Upper lobe of right lung (tissue), 1 donor: ENCODE results near the gene TMEM117. TPM values are rescaled to one million over a fixed set of nuclear protein-coding genes. Genes with fewer than 3 reads are reported as not detected.

Experiments
- ATAC-seq: fragments of 200-7000 bp; cut with Tn5 transposase; one replicate; pipeline ENCODE4 v1.9.1; 2020; ENCODE audit warnings: mild to moderate bottlenecking, moderate library complexity
- DNase-seq: peaks from one replicate; pipeline ENCODE4 v3.0.0-alpha.2; 2020
- H3K27ac ChIP-seq: fragments of 200-600 bp; one replicate; pipeline ENCODE4 v1.8.0; 2022
- H3K27me3 ChIP-seq: fragments of 200-600 bp; one replicate; pipeline ENCODE4 v1.8.0; 2022; ENCODE audit warnings: mild to moderate bottlenecking
- H3K36me3 ChIP-seq: fragments of 200-600 bp; one replicate; pipeline ENCODE4 v1.8.0; 2022
- H3K4me1 ChIP-seq: fragments of 200-600 bp; one replicate; pipeline ENCODE4 v1.8.0; 2022
- H3K4me3 ChIP-seq: fragments of 200-600 bp; one replicate; pipeline ENCODE4 v1.8.0; 2022; ENCODE audit warnings: mild to moderate bottlenecking
- H3K9me3 ChIP-seq: fragments of 200-600 bp; one replicate; pipeline ENCODE4 v1.8.0; 2022
- intact Hi-C: fragments of 100-400 bp; cut with DNase I; formaldehyde crosslinking; loops from one replicate; pipeline ENCODE4 v1.11.0; 2022
- total RNA-seq: library from RNA; stranded (reverse); fragmentation: NEBNext Ultra II Directional; extraction: Animal tissue kit (Norgen Biotek cat#: 25700); gene quantifications from one replicate; pipeline ENCODE4 v1.2.1, GENCODE V29; 2021
- TF ChIP-seq, protein P1 (sequence below): fragments of 200-600 bp; IDR thresholded peaks from one replicate; pipeline ENCODE4 v1.8.0; 2022; ENCODE audit warnings: antibody characterized with exemption
- donor health status: DM: no; HTN: yes; CAD: no; lungs with severe emphysema.

The TMEM117 gene
- total RNA-seq, 1 donor from 2014 or later, result 4.6 TPM

GRCh38 chr12:43951286-43951685, 115.4 kb downstream of the TMEM117 start:
- ATAC-seq (no peak), DNase-seq (no peak)
- Histone ChIP-seq H3K4me3 (no peak overlapping the region), H3K9me3 (no peaks in the 10 kb centered on the region), H3K4me1 (no peaks in the 10 kb centered on the region), H3K27me3 (no peaks in the 10 kb centered on the region), H3K27ac (no peak overlapping the region), H3K36me3 (no peaks in the 10 kb centered on the region)
- TF ChIP-seq, protein P1, sequence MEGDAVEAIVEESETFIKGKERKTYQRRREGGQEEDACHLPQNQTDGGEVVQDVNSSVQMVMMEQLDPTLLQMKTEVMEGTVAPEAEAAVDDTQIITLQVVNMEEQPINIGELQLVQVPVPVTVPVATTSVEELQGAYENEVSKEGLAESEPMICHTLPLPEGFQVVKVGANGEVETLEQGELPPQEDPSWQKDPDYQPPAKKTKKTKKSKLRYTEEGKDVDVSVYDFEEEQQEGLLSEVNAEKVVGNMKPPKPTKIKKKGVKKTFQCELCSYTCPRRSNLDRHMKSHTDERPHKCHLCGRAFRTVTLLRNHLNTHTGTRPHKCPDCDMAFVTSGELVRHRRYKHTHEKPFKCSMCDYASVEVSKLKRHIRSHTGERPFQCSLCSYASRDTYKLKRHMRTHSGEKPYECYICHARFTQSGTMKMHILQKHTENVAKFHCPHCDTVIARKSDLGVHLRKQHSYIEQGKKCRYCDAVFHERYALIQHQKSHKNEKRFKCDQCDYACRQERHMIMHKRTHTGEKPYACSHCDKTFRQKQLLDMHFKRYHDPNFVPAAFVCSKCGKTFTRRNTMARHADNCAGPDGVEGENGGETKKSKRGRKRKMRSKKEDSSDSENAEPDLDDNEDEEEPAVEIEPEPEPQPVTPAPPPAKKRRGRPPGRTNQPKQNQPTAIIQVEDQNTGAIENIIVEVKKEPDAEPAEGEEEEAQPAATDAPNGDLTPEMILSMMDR, result no peak
- intact Hi-C loops, result no loop called here

- Histone ChIP-seq H3K4me3 (no peak overlapping the region), H3K27me3 (no peaks in the 10 kb centered on the region), H3K36me3 (no peaks in the 10 kb centered on the region), H3K9me3 (no peaks in the 10 kb centered on the region), H3K4me1 (no peaks in the 10 kb centered on the region), H3K27ac (no peak overlapping the region)
- TF ChIP-seq, protein P1, result peak; percentile 45
- intact Hi-C loops, result no loop called here
- DNase-seq (no peak), ATAC-seq (peak; percentile 76)
Observed at GRCh38 chr12:43957732-43958372, 122.0 kb downstream of the TMEM117 start.

GRCh38 chr12:43964033-43964432, 128.2 kb downstream of the TMEM117 start:
- TF ChIP-seq, protein P1, result no peak

GRCh38 chr12:43964961-43965360, 129.1 kb downstream of the TMEM117 start:
- Histone ChIP-seq H3K27ac (no peak overlapping the region), H3K9me3 (no peaks in the 10 kb centered on the region), H3K4me3 (no peak overlapping the region), H3K27me3 (no peaks in the 10 kb centered on the region), H3K4me1 (no peaks in the 10 kb centered on the region), H3K36me3 (no peaks in the 10 kb centered on the region)
- TF ChIP-seq, protein P1, result no peak
- intact Hi-C loops, result no loop called here
- ATAC-seq, result no peak
- DNase-seq, result no peak

More at GRCh38 chr12:43964033-43964432, 128.2 kb downstream of the TMEM117 start:
- Histone ChIP-seq H3K27me3 (no peaks in the 10 kb centered on the region), H3K27ac (no peak overlapping the region), H3K9me3 (no peaks in the 10 kb centered on the region), H3K4me3 (no peak overlapping the region), H3K36me3 (no peaks in the 10 kb centered on the region), H3K4me1 (no peaks in the 10 kb centered on the region)
- intact Hi-C loops, result no loop called here
- no peak for ATAC-seq
- no peak for DNase-seq

DNA sequence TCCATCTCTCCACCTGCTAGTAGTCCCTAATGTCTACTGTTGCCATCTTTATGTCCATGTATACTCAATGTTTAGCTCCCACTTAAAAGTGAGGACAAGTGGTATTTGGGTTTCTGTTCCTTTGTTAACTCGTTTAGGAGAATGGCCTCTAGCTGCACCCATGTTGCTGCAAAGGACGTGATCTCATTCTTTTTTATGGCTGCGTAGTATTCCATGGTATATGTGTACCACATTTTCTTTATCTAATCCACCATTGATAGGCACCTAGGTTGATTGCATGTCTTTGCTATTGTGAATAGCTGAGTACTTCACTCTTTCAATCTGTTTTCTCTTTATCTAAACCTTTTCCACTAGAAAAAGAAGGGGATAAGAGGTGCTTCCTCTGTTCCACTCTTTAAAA, 130.0 kb downstream of the TMEM117 start:
- no peak overlapping the region for H3K4me3 ChIP-seq
- no peak overlapping the region for H3K27ac ChIP-seq
- no peaks in the 10 kb centered on the region for H3K4me1 ChIP-seq
- H3K27me3 ChIP-seq, result no peaks in the 10 kb centered on the region
- TF ChIP-seq, protein P1, result no peak
- DNase-seq (no peak), ATAC-seq (no peak)
- H3K36me3 ChIP-seq, result no peaks in the 10 kb centered on the region
- no peaks in the 10 kb centered on the region for H3K9me3 ChIP-seq
- intact Hi-C loops, result no loop called here

DNA sequence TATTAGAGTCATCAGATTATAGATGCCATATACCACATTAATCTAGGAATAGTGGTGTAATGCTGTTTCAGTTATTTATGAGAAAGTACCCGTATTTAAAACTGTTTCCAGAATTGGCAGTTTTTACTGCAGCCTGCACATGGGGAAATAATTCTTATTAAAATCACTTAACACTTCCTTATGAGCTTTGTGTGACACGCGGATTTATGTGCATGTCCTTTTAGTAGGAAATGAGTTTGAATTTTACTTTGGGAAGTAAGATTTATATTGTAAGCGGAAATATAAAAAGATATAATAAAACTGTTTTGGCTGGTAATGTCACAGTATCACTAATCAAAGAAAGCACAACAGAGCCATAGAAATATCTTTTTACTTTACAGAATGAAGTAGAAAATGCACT, 132.9 kb downstream of the TMEM117 start:
- no peak for DNase-seq
- Histone ChIP-seq H3K27ac (no peak overlapping the region), H3K27me3 (no peaks in the 10 kb centered on the region), H3K36me3 (no peaks in the 10 kb centered on the region), H3K4me3 (no peak overlapping the region), H3K4me1 (no peaks in the 10 kb centered on the region), H3K9me3 (no peaks in the 10 kb centered on the region)
- intact Hi-C loops, result no loop called here
- TF ChIP-seq, protein P1, result no peak
- no peak for ATAC-seq
